ENCODE measurements around the gene SERINC4. TPM values are rescaled to one million over a fixed set of nuclear protein-coding genes. Genes with fewer than 3 reads are reported as not detected.
"Not testable (repeated sequence)": the region's sequence is repeated elsewhere in the genome, so short reads cannot be mapped to it uniquely, and the experiment has no call there.

The SERINC4 gene
- under 1 TPM; 0.18 to 0.24 TPM for total RNA-seq
- long read RNA-seq, result 0 reads

DNA sequence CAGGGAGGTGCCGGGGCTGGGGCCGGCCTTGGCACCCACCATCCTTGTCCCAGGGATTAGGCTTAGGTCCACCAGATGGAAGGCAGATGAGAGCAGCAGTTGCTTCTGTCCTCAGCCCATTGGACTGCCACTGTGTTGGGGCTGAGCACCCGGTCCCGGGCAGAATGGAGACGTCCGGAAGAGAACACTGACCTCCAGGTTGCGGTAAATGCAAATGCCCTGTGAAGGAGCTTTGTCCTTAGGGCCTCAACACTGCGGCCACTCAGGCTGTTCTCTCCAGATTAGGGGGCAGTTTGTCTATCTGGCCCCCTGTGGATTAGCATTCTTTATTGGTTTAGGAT is at the start of gene SERINC4:
Gene SERINC4, minus strand, starts transcription at position 276 of the 341 bp plus-strand sequence. Its CDS starts 234 bp downstream, at position 42.
- ATAC-seq (peak in 1 of 2 donors; percentile 7), DNase-seq (no peak)
- intact Hi-C loops (cut with DNase I), result no loop called here

DNA sequence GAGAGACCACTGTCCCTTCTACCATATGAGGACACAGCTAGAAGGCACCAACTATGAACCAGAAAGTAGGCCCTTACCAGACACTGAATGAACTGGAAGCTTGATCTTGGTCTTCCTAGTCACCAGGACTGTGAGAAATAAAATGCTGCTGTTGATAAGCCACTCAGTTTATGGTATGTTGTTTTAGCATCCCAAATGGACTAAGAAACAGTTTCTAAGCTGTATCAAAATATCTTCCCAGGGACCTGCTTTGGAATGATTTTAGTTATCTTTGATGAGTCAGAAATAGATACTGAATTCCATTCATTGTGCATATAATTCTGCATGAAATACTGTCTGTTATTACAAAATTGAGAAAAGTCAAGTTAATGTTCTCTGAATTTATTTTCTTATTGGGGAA is 45.4 kb upstream of the SERINC4 start:
- DNase-seq, result no peak
- intact Hi-C loops (cut with DNase I), result no loop called here
- ATAC-seq, result no peak

DNA sequence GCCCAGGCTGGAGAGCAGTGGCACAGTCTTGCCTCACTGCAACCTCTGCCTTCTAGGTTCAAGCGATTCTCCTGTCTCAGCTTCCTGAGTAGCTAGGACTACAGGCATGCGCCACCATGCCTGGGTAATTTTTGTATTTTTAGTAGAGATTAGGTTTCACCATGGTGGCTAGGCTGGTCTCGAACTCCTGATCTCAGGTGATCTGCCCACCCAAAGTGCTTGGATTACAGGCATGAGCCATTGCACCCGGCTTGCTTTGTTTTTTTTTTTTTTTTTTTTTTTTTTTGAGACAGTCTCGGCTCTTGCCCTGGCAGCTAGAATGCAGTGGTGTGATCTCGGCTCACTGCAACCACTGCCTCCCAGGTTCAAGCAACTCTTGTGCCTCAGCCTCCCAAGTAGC is 32.5 kb upstream of the SERINC4 start:
- DNase-seq; ATAC-seq; intact Hi-C loops (cut with DNase I): not testable (repeated sequence)

DNA sequence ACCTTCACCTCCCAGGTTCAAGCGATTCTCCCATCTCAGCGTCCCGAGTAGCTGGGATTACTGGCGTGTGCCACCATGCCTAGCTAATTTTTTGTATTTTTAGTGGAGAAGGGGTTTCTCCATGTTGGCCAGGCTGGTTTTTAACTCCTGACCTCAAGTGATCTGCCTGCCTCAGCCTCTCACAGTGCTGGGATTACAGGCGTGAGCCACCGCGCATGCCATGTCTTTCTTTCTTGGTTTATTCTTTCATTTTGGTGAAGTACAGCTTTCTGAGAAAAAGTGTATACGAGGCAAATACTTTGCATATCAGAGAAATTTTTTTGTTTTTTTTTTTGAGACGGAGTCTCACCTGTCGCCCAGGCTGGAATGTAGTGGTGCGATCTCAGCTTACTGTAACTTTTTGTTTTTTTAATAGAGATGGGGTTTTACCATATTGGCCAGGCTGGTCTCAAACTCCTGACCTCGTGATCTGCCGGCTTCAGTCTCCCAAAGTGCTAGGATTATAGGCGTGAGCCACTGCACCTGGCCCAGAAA is 31.6 kb upstream of the SERINC4 start:
- ATAC-seq; intact Hi-C loops (cut with DNase I): not testable (repeated sequence)

DNA sequence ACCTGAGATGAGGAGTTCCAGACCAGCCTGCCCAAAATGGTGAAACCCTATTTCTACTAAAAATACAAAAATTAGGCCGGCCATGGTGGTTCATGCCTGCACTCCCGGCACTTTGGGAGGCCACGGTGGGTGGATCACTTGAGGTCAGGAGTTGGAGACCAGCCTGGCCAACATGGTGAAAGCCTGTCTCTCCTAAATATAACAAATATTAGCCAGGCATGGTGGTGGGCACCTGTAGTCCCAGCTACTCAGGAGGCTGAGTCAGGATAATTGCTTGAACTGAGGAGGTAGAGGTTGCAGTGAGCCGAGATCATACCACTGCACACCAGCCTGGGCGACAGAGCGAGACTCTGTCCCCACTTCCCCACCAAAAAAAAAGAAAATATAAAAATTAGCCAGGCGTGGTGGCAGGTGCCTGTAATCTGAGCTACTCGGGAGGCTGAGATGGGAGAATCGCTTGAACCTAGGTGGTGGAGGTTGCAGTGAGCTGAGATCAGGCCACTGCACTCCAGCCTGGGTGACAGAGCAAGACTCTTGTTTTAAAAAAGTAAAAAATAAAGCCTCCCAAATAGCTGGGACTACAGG is 30.8 kb upstream of the SERINC4 start:
- intact Hi-C loops (cut with DNase I); ATAC-seq; DNase-seq: not testable (repeated sequence)

More for the DNA sequence above, 31.6 kb upstream of the SERINC4 start:
- not testable (repeated sequence) for DNase-seq

DNA sequence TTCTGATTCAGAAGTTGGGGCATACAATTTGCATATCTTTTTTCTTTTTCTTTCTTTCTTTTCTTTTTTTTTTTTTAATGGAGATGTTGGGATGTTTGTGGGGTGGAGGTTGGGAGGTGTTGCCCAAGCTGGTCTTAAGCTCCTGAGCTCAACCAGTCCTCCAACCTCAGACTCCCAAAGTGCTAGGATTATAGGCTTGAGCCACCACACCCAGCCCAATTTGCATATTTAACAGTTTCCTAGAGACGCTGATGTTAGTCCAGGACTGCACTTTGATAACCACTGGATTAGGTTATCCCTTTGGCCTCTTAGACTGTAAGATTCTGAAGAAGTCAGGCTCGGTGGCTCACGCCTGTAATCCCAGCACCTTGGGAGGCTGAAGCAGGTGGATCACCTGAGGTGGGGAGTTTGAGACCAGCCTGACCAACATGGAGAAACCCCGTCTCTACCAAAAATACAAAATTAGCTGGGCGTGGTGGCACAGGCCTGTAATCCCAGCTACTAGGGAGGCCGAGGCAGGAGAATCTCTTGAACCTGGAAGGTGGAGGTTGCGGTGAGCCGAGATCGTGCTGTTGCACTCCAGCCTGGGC is 30.0 kb upstream of the SERINC4 start:
- DNase-seq; intact Hi-C loops (cut with DNase I): not testable (repeated sequence)

DNA sequence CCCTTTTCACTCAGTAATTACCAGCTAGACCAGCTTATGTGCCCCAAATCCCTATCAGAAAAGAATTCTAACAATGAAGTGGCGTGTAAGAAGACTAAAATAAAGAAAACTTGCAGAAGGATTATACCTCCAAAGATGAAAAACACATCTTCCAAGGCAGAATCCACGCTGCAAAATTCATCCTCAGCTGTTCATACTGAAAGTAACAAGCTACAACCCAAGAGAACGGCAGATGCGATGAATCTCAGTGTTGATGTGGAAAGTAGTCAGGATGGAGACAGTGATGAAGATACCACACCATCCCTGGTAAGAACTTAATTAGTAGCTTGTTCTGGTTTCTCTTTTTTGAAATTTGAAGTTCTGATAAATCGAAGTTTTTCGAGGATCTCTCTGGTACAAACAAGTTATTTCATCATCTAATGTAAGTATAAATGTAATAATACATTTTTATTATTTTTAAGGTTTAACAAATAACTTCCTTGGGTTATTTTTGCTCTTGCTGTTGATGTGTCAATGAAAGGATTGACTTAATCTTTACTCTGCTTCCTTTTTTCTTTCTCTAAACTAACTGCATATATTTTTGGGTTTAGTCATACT is 28.1 kb upstream of the SERINC4 start:
- ATAC-seq, result no peak
- intact Hi-C loops (cut with DNase I), result no loop called here
- no peak for DNase-seq

More for the DNA sequence above, 30.0 kb upstream of the SERINC4 start:
- not testable (repeated sequence) for ATAC-seq

DNA sequence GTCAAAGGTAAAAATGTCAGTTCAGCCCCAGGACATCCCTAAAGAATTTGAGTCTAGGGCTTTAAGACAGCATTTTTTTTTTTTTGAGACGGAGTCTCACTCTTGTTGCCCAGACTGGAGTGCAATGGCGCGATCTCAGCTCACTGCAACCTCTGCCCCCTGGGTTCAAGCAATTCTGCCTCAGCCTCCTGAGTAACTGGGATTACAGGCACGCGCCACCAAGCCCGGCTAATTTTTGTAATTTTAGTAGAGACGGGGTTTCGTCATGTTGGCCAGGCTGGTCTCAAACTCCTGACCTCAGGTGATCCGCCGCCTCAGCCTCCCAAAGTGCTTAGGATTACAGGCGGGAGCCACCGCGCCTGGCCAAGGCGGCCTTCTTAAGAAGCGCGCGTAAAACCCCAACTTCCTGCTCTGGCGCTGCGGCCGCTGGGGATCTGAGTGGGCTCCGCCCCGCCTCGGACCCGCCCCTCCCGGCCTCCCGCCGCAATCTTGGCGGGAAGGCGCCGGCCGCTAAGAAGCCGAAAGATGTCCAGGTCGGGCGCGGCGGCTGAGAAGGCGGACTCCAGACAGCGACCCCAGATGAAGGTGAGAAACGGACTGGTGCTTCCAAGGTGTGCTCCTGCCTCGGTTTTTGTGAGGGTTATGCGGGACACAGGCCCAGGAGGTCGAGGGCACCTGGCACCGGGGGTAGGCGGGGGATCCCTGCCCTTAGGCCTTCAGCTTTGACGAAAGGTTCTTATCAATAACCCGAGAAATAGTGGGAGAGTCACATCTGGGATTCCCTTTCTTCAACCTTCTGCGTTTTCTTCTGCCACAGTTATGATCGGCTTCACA is 26.7 kb upstream of the SERINC4 start, which contains the start of gene WDR76:
Gene WDR76, plus strand, starts transcription at position 495 of the 834 bp plus-strand sequence. Its CDS starts 31 bp downstream, at position 526.
- peak; percentile 85 to 88 for ATAC-seq
- intact Hi-C loops (cut with DNase I), result no loop called here
- peak; percentile 86 for DNase-seq

DNA sequence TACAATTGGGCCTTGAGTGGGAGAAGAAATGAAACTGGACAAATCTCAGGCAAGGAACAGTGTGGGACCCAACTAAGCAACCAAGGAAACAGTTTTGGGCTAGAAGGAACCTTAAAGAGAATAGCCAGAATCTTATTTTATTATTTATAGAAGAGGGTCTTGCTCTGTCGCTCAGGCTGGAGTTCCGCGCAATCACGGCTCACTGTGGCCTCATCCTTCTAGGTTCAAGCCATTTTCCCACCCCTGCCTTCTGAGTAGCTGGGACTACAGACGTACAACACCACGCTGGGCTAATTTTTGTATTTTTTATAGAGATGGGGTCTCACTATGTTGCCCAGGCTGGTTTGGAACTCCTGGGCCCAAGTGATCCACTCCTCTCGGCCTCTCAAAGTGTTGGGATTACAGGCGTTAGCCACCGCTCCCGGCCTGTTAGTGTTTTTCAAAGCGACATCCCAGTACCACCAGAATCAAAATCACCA is 26.0 kb upstream of the SERINC4 start:
- DNase-seq (no peak), ATAC-seq (no peak)
- intact Hi-C loops (cut with DNase I), result no loop called here

DNA sequence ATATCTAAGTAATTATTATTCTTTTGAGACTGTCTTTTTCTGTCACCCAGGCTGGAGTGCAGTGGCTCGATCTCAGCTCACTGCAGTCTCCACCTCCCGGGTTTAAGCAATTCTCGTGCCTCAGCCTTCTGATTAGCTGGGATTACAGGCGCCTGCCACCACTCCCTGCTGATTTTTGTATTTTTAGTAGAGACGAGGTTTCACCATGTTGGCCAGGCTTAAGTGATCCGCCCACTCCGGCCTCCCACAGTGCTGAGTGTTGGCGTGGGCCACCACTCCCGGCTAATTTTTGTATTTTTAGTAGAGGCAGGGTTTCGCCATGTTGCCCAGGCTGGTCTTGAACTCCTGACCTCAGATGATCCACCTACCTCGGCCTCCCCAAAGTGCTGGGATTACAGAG is 25.3 kb upstream of the SERINC4 start:
- DNase-seq; intact Hi-C loops (cut with DNase I); ATAC-seq: not testable (repeated sequence)

DNA sequence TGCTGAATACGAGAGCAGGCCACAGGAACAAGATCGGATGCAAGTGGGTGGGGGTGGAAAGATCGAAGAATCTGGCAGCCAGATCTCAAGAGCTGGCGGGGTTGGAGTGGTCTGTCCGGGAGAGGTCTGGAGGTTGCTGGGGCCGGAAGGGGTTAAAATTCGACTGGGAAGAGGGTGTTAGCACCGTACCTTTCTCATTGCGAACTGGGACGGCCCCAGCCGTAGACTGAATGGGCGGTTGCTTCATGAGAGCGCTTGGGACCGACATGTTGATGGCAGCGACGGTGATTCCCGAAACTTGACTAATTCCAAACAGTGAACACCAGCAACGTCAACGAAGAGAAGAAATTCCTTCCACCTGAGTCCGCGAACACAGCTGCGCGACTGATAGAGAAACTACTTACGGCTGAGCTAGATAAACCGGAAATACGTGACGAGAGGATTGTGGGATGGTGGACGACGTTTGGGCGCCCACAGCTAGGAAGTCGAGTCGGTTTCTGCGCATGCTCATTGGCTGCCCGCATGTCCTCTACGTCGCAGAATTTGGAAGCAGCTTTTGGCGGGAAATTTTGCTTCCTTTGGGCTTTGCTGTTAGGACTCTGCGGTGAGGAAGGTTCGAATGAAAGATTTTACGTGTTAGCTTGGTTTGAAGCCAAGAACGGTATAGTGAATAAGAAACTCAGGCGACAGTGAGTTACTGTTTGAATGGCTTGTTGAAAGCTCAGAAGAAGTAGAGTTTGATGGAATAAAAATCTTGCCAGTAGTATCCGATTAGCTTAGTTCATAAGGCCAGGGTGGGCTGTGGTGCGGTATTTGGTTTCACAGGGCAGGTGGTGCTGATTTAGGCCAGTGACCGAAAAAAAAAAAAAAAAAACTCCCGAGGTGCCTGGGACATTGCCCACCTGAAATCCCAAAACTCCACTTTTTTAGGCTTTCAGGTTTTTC is 24.6 kb upstream of the SERINC4 start, which contains the start of gene MFAP1:
Gene MFAP1, minus strand, starts transcription at position 389 of the 945 bp plus-strand sequence. Its CDS starts 121 bp downstream, at position 268.
- intact Hi-C loops (cut with DNase I), result no loop called here
- peak; percentile 95 to 96 for ATAC-seq
- peak; percentile 96 for DNase-seq

DNA sequence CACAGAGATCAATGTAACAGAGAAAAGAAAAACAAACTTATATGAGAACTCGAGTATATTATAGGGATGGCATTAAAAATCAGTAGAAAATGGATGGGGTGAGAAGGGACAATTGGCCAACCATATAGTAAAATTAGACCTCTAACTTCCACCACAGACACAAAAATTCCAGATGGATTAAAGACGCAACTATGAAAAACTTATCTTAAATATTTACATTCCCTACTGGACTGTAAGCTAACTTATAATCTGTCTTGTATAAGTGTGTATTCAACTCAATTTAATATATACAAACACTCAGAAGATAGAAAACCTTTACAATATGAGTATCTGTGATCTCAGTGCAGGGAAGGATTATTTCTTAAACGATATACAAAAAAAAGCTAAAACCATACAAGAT is 21.5 kb upstream of the SERINC4 start:
- intact Hi-C loops (cut with DNase I), result no loop called here
- ATAC-seq, result no peak
- no peak for DNase-seq

DNA sequence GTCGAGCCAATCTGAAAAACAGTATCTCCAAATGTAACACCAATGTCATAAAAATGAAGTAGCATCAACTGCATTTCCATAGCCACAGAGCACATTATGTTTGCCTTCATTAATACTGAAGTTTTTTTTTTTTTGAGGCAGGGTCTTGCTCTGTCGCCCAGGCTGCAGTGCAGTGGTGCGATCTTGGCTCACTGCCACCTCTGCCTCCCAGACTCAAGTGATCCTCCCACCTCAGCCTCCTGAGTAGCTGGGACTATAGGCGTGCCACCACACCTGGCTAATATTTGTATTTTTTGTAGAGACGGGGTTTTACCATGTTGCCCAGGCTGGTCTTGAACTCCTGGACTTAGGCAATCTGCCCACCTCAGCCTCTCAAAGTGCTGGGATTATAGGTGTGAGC is 15.0 kb upstream of the SERINC4 start:
- ATAC-seq; DNase-seq; intact Hi-C loops (cut with DNase I): not testable (repeated sequence)

DNA sequence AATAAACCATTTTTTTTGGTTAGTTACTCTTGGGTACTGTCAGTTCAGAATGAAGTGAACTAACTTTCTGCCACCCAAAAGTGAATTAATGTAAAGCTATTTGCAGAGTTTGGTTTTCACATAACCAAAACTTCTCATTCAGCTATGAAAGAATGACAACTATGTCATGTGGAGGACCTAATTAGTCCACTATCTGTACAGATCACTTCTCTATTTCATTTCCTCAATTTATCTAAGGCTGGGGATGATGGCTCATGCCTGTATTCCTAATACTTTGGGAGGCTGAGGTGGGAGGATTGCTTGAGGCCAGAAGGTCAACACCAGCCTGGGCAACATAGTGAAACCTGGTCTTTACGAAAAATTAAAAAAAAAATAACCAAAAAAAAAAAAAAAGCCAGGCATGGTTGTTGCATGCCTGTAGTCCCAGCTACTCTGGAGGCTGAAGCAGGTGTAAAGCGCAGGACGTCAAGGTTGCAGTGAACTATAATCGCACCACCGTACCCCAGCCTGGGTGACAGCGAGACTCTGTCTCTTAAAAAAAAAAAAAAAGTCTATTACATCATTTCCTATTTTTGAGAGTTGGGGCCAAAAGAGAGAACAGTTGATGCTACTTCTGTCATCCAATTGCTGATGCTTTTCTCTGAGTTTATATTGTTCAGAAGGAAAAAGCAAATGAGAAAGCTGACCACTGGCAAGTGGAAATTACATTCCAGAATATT is 9.1 kb upstream of the SERINC4 start:
- no peak for DNase-seq
- intact Hi-C loops (cut with DNase I), result no loop called here
- no peak for ATAC-seq

DNA sequence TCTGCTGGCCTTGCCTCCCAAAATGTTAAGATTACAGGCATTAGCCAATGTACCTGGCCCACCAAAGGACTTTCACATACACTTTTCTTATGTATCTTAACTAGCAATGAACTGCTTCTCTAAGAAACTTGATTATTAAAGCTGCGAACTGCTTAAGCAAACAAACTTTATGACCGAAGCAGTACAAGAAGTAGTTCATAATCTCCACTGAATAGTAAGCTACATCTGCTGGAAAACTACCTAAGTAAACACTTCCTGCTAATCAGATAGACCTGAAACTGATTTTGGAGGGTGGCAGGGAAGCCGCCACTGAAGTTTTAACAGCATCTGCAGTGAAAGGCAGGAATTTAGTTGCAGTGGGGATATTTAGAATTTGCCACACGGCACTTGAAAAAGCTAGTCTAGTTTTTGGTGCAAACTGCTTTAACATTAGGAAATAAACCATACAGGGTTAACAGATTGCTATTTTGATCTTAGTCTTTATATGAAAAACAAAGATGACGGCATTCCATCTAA is 8.5 kb upstream of the SERINC4 start:
- intact Hi-C loops (cut with DNase I), result no loop called here
- DNase-seq, result no peak
- ATAC-seq, result no peak

DNA sequence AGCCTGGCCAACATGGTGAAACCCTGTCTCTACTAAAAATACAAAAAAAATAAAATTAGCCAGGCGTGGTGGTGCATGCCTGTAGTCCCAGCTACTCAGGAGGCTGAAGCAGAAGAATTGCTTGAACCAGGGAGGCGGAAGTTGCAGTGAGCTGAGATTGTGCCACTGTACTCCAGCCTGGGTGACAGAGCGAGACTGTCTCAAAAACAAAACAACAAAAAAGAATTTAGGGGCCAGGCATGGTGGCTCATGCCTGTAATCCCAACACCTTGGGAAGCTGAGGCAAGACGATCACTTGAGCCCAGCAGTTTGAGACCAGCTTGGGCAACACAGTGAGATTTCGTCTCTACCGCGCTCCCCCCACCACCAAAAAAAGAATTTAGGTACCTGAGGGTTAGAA is 2.7 kb upstream of the SERINC4 start:
- ATAC-seq; intact Hi-C loops (cut with DNase I); DNase-seq: not testable (repeated sequence)

Measured in left cardiac atrium (tissue), 4 donors.